Gastroesophageal sphincter (tissue), 3 donors: Measurements from ENCODE around the gene AK5.

ENCODE experiments used
- CTCF ChIP-seq, 4 experiments: fragments of 200-600 bp in 2 of 4; fragments of 450-650 bp in 2 of 4; sonication (generic) in 1 of 4; IDR thresholded peaks; one replicate each; pipeline ENCODE4 v1.5.1; 2017 to 2019; ENCODE audit warnings: antibody characterized with exemption in 4 of 4, mild to moderate bottlenecking in 2 of 4, moderate library complexity in 2 of 4
- POLR2A ChIP-seq, 2 donors: fragments of 450-650 bp; IDR thresholded peaks; one replicate each; pipeline ENCODE4 v1.6.1; 2017; ENCODE audit warnings: antibody characterized with exemption in 2 of 2, mild to moderate bottlenecking in 2 of 2, moderate library complexity in 1 of 2

DNA sequence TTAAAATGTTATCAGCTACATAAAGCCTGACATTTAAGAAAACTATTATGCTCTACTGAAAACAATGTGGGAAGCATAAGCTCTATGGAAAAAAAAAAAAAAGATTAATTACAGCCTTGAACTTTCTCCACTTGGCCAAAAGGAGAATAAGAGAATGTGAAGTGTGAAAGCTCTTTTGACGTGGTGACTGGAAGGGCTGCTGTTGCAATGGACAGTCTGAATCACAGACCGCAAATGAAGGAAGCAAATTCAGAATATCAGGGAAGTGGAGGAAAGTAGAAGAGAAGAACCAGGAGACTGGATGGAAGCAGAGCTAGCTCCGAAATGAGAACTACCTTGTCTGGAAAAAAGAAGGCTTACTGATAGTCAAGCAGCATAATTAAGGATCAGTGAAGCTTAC is 106.8 kb downstream of the AK5 start:
- TF ChIP-seq POLR2A (IDR thresholded peaks at IDR 0.05) (no peak), CTCF (IDR thresholded peaks at IDR 0.05) (no peak)
